HCT116 (cell line): ENCODE results near the gene PRKG1. TPM values are rescaled to one million over a fixed set of nuclear protein-coding genes. Genes with fewer than 3 reads are reported as not detected.

ENCODE experiments used
- ATAC-seq: fragments of 200-7000 bp; cut with Tn5 transposase; 2 replicates; pipeline ENCODE4 v1.9.1; 2020; ENCODE audit warnings: mild to moderate bottlenecking, moderate library complexity
- BruUV-seq: library from RNA; stranded (reverse); fragments of 400-500 nt; replicated peaks from 2 replicates; lab custom pipeline; 2021; lab: Mats Ljungman, UMichigan
- CTCF ChIA-PET: fragments of 300-600 bp; sonication (Branson Sonifier 250); formaldehyde crosslinking; loops from one replicate; lab custom pipeline; 2021; ENCODE audit warnings: antibody characterized with exemption; lab: Charles Lee
- POLR2A ChIA-PET: fragments of 300-600, 350-600 bp; sonication (Branson Sonifier 250); formaldehyde crosslinking; loops from one replicate; lab custom pipeline; 2021; ENCODE audit warnings: antibody characterized with exemption; lab: Charles Lee
- RAD21 ChIA-PET, 2 experiments: fragments of 300-600 bp; sonication (Branson Sonifier 250); formaldehyde crosslinking; loops; one replicate each; lab custom pipeline; 2023; ENCODE audit warnings: low total read pairs in 2 of 2; ENCODE audit not compliant: uncharacterized antibody in 2 of 2, unreplicated experiment in 2 of 2, low non-redundant PET in 1 of 2; lab: Charles Lee
- DNase-seq: peaks from one replicate; pipeline ENCODE4 v3.0.0-alpha.2; 2010; ENCODE audit warnings: low read depth, low spot score
- H2AFZ ChIP-seq: fragments of 200-600 bp; shearing (Covaris generic), sonication (generic); 2 replicates; pipeline ENCODE4 v1.6.1; 2017; ENCODE audit warnings: low read depth, mixed run types, mixed read lengths, antibody characterized with exemption, low read length; ENCODE audit not compliant: poor library complexity, severe bottlenecking
- H3K27ac ChIP-seq: 2 replicates; pipeline ENCODE4 v1.5.1; 2012; ENCODE audit warnings: low read depth, low read length
- H3K27me3 ChIP-seq: fragments of 200-600 bp; sonication (generic); 2 replicates; pipeline ENCODE4 v1.6.1; 2016; ENCODE audit warnings: mixed run types, low read length, mixed read lengths; ENCODE audit not compliant: insufficient read depth
- H3K36me3 ChIP-seq, 2 experiments: fragments of 200-500 bp in 1 of 2; fragments of 200-600 bp in 1 of 2; sonication (Bioruptor generic) in 1 of 2; sonication (generic) in 1 of 2; 2 replicates each; pipeline versions ENCODE4 v1.5.1 to v1.6.1; 2014 to 2016; ENCODE audit warnings: low read length in 2 of 2, inconsistent platforms in 1 of 2, mixed read lengths in 1 of 2, mixed run types in 1 of 2; ENCODE audit not compliant: insufficient read depth in 2 of 2, control insufficient read depth in 1 of 2
- H3K4me1 ChIP-seq, 2 experiments: fragments of 200-600 bp in 1 of 2; sonication (generic) in 1 of 2; 2 replicates each; pipeline versions ENCODE4 v1.5.1 to v1.6.1; 2012 to 2017; ENCODE audit warnings: low read length in 2 of 2, inconsistent platforms in 1 of 2, mild to moderate bottlenecking in 1 of 2, mixed read lengths in 1 of 2, mixed run types in 1 of 2, moderate library complexity in 1 of 2; ENCODE audit not compliant: insufficient read depth in 2 of 2, control insufficient read depth in 1 of 2
- H3K4me2 ChIP-seq: fragments of 200-600 bp; sonication (generic); 2 replicates; pipeline ENCODE4 v1.6.1; 2017; ENCODE audit warnings: mixed run types, low read length, mixed read lengths
- H3K4me3 ChIP-seq, 2 experiments: fragments of 200-600 bp in 1 of 2; sonication (generic) in 1 of 2; replicated peaks in 1 of 2; 2 replicates each; pipeline ENCODE4 v1.5.1; 2011 to 2016; ENCODE audit warnings: low read length in 2 of 2, control low read depth in 1 of 2, low read depth in 1 of 2, mild to moderate bottlenecking in 1 of 2, mixed read lengths in 1 of 2, mixed run types in 1 of 2
- H3K79me2 ChIP-seq: fragments of 200-600 bp; sonication (generic); 2 replicates; pipeline ENCODE4 v1.6.1; 2017; ENCODE audit warnings: mild to moderate bottlenecking, mixed run types, low read length, moderate library complexity, mixed read lengths; ENCODE audit not compliant: insufficient read depth
- H3K9ac ChIP-seq: fragments of 200-600 bp; sonication (generic); 2 replicates; pipeline ENCODE4 v1.6.1; 2016; ENCODE audit warnings: low read length, mixed read lengths
- H3K9me2 ChIP-seq: fragments of 200-600 bp; sonication (generic), shearing (Covaris generic); 2 replicates; pipeline ENCODE4 v1.6.1; 2017; ENCODE audit warnings: mixed run types, mild to moderate bottlenecking, moderate library complexity; ENCODE audit not compliant: insufficient read depth
- H3K9me3 ChIP-seq, 2 experiments: fragments of 200-500 bp in 1 of 2; fragments of 200-600 bp in 1 of 2; sonication (Bioruptor generic) in 1 of 2; sonication (generic) in 1 of 2; 2 replicates each; pipeline ENCODE4 v1.6.1; 2014 to 2017; ENCODE audit warnings: low read length in 2 of 2, mixed read lengths in 2 of 2, inconsistent platforms in 1 of 2, low read depth in 1 of 2, mild to moderate bottlenecking in 1 of 2, mixed run types in 1 of 2, moderate library complexity in 1 of 2; ENCODE audit not compliant: control insufficient read depth in 1 of 2, insufficient read depth in 1 of 2
- H4K20me1 ChIP-seq: fragments of 200-600 bp; sonication (generic), shearing (Covaris generic); 2 replicates; pipeline ENCODE4 v1.6.1; 2017; ENCODE audit warnings: mixed run types, mild to moderate bottlenecking, moderate library complexity; ENCODE audit not compliant: insufficient read depth
- EGR1 ChIP-seq: IDR thresholded peaks from 2 replicates; pipeline ENCODE4 v1.6.1; 2012; ENCODE audit warnings: low read depth
- FOSL1 ChIP-seq: IDR thresholded peaks from 2 replicates; pipeline ENCODE4 v1.6.1; 2012; ENCODE audit warnings: low read depth
- JUND ChIP-seq: IDR thresholded peaks from 2 replicates; pipeline ENCODE4 v1.6.1; 2012
- RAD21 ChIP-seq: IDR thresholded peaks from 2 replicates; pipeline ENCODE4 v1.6.1; 2012; ENCODE audit warnings: low read depth, mild to moderate bottlenecking
- SP1 ChIP-seq: IDR thresholded peaks from 2 replicates; pipeline ENCODE4 v1.6.1; 2012; ENCODE audit warnings: low read depth
- SRF ChIP-seq: IDR thresholded peaks from 2 replicates; pipeline ENCODE4 v1.6.1; 2012; ENCODE audit warnings: low read depth
- ZNF274 ChIP-seq: fragments of 200-500 bp; sonication (Bioruptor generic); IDR thresholded peaks from 2 replicates; pipeline ENCODE4 v1.6.1; 2014; ENCODE audit warnings: mild to moderate bottlenecking, low read depth, low read length, inconsistent platforms
- intact Hi-C: fragments of 100-400 bp; cut with micrococcal nuclease; formaldehyde crosslinking; loops from 2 replicates; pipeline ENCODE4 v1.10.0; 2022
- total RNA-seq: library from RNA; stranded (reverse); gene quantifications from one replicate; pipeline ENCODE4 v1.2.1, GENCODE V29; 2021; ENCODE audit not compliant: unreplicated experiment
- TF ChIP-seq, protein P1 (sequence below): IDR thresholded peaks from 2 replicates; pipeline ENCODE4 v1.6.1; 2012
- TF ChIP-seq, protein P2 (sequence below): IDR thresholded peaks from 2 replicates; pipeline ENCODE4 v1.6.1; 2011; ENCODE audit warnings: mild to moderate bottlenecking, low read length, moderate library complexity; ENCODE audit not compliant: insufficient replicate concordance; ENCODE audit errors: extremely low read depth
- TF ChIP-seq, protein P3 (sequence below): IDR thresholded peaks from 2 replicates; pipeline ENCODE4 v1.6.1; 2012; ENCODE audit warnings: low read depth

PRKG1 gene
- total RNA-seq, 1 experiment from 2014 or later, result 1.4 TPM

DNA sequence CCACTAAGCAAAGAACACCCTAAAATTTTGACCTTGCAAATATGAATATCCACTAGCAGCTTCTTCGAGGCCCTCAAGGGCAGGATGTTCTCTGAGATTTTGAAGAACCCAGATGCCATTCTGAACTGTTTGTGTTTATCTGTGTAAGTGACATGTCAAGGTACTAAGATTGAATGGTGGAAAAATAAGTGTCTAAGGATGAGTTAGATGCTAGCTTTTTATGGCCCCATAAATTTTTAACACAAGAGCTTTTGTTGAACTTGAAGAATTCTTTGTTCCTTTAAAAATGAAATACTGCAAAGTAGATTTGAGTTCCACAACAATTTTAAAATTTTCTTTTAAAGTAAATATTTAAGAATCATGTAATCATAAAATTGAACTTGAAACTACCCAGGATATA, 365.4 kb downstream of the PRKG1 start:
- no peaks in the 10 kb centered on the region for H3K9me2 ChIP-seq
- intact Hi-C loops, result no loop called here
- no peak overlapping the region for H2AFZ ChIP-seq
- no peaks in the 10 kb centered on the region for H3K27me3 ChIP-seq
- BruUV-seq, result no TSS peak
- no peaks in the 10 kb centered on the region for H3K4me1 ChIP-seq
- no peak overlapping the region for H3K4me2 ChIP-seq
- ChIA-PET RAD21 (no interaction called here), POLR2A (no interaction called here), CTCF (no interaction called here)
- H3K9ac ChIP-seq, result no peak overlapping the region
- H3K27ac ChIP-seq, result no peak overlapping the region
- H3K79me2 ChIP-seq, result no peaks in the 10 kb centered on the region
- H3K9me3 ChIP-seq, result no peaks in the 10 kb centered on the region
- H4K20me1 ChIP-seq, result no peaks in the 10 kb centered on the region
- DNase-seq, result no peak
- TF ChIP-seq RAD21 (no peak), SRF (no peak), SP1 (no peak), FOSL1 (no peak), ZNF274 (no peak), EGR1 (no peak), JUND (no peak)
- TF ChIP-seq, protein P1, sequence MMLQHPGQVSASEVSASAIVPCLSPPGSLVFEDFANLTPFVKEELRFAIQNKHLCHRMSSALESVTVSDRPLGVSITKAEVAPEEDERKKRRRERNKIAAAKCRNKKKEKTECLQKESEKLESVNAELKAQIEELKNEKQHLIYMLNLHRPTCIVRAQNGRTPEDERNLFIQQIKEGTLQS, result no peak
- TF ChIP-seq, protein P2, sequence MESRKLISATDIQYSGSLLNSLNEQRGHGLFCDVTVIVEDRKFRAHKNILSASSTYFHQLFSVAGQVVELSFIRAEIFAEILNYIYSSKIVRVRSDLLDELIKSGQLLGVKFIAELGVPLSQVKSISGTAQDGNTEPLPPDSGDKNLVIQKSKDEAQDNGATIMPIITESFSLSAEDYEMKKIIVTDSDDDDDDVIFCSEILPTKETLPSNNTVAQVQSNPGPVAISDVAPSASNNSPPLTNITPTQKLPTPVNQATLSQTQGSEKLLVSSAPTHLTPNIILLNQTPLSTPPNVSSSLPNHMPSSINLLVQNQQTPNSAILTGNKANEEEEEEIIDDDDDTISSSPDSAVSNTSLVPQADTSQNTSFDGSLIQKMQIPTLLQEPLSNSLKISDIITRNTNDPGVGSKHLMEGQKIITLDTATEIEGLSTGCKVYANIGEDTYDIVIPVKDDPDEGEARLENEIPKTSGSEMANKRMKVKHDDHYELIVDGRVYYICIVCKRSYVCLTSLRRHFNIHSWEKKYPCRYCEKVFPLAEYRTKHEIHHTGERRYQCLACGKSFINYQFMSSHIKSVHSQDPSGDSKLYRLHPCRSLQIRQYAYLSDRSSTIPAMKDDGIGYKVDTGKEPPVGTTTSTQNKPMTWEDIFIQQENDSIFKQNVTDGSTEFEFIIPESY, result no peak
- TF ChIP-seq, protein P3, sequence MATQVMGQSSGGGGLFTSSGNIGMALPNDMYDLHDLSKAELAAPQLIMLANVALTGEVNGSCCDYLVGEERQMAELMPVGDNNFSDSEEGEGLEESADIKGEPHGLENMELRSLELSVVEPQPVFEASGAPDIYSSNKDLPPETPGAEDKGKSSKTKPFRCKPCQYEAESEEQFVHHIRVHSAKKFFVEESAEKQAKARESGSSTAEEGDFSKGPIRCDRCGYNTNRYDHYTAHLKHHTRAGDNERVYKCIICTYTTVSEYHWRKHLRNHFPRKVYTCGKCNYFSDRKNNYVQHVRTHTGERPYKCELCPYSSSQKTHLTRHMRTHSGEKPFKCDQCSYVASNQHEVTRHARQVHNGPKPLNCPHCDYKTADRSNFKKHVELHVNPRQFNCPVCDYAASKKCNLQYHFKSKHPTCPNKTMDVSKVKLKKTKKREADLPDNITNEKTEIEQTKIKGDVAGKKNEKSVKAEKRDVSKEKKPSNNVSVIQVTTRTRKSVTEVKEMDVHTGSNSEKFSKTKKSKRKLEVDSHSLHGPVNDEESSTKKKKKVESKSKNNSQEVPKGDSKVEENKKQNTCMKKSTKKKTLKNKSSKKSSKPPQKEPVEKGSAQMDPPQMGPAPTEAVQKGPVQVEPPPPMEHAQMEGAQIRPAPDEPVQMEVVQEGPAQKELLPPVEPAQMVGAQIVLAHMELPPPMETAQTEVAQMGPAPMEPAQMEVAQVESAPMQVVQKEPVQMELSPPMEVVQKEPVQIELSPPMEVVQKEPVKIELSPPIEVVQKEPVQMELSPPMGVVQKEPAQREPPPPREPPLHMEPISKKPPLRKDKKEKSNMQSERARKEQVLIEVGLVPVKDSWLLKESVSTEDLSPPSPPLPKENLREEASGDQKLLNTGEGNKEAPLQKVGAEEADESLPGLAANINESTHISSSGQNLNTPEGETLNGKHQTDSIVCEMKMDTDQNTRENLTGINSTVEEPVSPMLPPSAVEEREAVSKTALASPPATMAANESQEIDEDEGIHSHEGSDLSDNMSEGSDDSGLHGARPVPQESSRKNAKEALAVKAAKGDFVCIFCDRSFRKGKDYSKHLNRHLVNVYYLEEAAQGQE, result no peak
- no peak for ATAC-seq
- H3K36me3 ChIP-seq, result no peaks in the 10 kb centered on the region
- H3K4me3 ChIP-seq, result no peak overlapping the region
